GM21825 (cell line): Measurements from ENCODE around the gene PPP2R5C.

Source experiments
- ATAC-seq: cut with Tn5 transposase; IDR thresholded peaks from one replicate; pipeline ENCODE4 v1.9.1; 2021; ENCODE audit warnings: mild to moderate bottlenecking, moderate library complexity; ENCODE audit not compliant: unreplicated experiment

Gene PPP2R5C

GRCh38 chr14:101838476-101838875 is 77.0 kb downstream of the PPP2R5C start:
- no peak for ATAC-seq

GRCh38 chr14:101839236-101839635 is 77.7 kb downstream of the PPP2R5C start:
- peak; percentile 57 for ATAC-seq

- no peak for ATAC-seq
These were observed 78.2 kb downstream of the PPP2R5C start for GRCh38 chr14:101839661-101840060.

GRCh38 chr14:101840649-101841369 is 79.3 kb downstream of the PPP2R5C start:
- ATAC-seq: no peak

- no peak for ATAC-seq
These were observed 81.5 kb downstream of the PPP2R5C start for GRCh38 chr14:101843038-101843437.

- peak; percentile 55 for ATAC-seq
These were observed 82.2 kb downstream of the PPP2R5C start for GRCh38 chr14:101843665-101844064.

GRCh38 chr14:101844219-101844618 is 82.7 kb downstream of the PPP2R5C start:
- ATAC-seq: no peak

GRCh38 chr14:101844751-101845150 is 83.2 kb downstream of the PPP2R5C start:
- ATAC-seq: no peak

- no peak for ATAC-seq
These were observed 84.0 kb downstream of the PPP2R5C start for GRCh38 chr14:101845496-101845895.

- ATAC-seq: no peak
These were observed 84.4 kb downstream of the PPP2R5C start for GRCh38 chr14:101845896-101846295.

- peak; percentile 65 for ATAC-seq
These were observed 87.6 kb downstream of the PPP2R5C start for GRCh38 chr14:101849125-101849524.

GRCh38 chr14:101849640-101850039 is 88.1 kb downstream of the PPP2R5C start:
- ATAC-seq: no peak

GRCh38 chr14:101851183-101851582 is 89.7 kb downstream of the PPP2R5C start:
- no peak for ATAC-seq

GRCh38 chr14:101851736-101852405 is 90.4 kb downstream of the PPP2R5C start:
- no peak for ATAC-seq

GRCh38 chr14:101852785-101853184 is 91.3 kb downstream of the PPP2R5C start:
- ATAC-seq: no peak

GRCh38 chr14:101853455-101854018 is 92.0 kb downstream of the PPP2R5C start:
- ATAC-seq: no peak

GRCh38 chr14:101854366-101854765 is 92.9 kb downstream of the PPP2R5C start:
- ATAC-seq: no peak

- ATAC-seq: no peak
These were observed 94.4 kb downstream of the PPP2R5C start for GRCh38 chr14:101855958-101856357.

GRCh38 chr14:101856536-101856935 is 95.0 kb downstream of the PPP2R5C start:
- no peak for ATAC-seq

- no peak for ATAC-seq
These were observed 95.7 kb downstream of the PPP2R5C start for GRCh38 chr14:101857226-101857625.

GRCh38 chr14:101858791-101859537 is 97.5 kb downstream of the PPP2R5C start:
- no peak for ATAC-seq
